ENCODE measurements around the gene SLC22A17. TPM values are rescaled to one million over a fixed set of nuclear protein-coding genes. Genes with fewer than 3 reads are reported as not detected.

The SLC22A17 gene
- total and polyA plus RNA-seq, 9 of the 15 experiments (the other 6 are each of a cell fraction or from before 2014, with no cell fraction given): 0.07 to 0.09 TPM; not detected in 7

DNA sequence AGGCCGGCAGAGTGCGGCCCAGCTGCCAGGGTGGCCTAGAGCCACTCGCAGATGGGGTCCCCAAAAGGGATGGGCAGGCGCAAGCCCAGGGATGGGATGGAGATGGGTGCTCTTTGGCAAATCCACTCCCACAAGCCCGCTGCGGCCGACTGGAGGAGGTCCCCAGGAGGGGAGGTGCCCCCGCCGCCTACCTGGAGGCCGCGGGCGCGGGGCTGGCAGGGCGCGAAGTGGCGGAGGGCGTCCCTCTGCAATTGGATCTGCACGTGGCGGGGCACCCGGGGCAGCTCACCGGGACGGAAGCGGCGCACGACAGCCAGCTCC, 50.8 kb downstream of the SLC22A17 start (continued):
- 0 out of 2 replicates have a peak, but pooled peaks have one; percentile 33 for TF ChIP-seq CAMTA2 (CRISPR knock-in tag; conservative IDR thresholded peaks at IDR 0.05)
- peak; percentile 25; the same call in 1 of the 2 replicates for TF ChIP-seq HDAC2 (IDR thresholded peaks at IDR 0.05)
- no peak for TF ChIP-seq MXD1 (CRISPR knock-in tag; IDR thresholded peaks at IDR 0.05; ENCODE audit: borderline replicate concordance, poor library complexity, severe bottlenecking)
- no peak for TF ChIP-seq ZNF134 (CRISPR knock-in tag; conservative IDR thresholded peaks at IDR 0.05)
- no peak for TF ChIP-seq RAD21 (CRISPR knock-in tag; conservative IDR thresholded peaks at IDR 0.05 in 1 of 2, IDR thresholded peaks at IDR 0.05 in 1 of 2)
- peak; percentile 88 for TF ChIP-seq FIP1L1 (IDR thresholded peaks at IDR 0.05; ENCODE audit: low read depth, low read length, poor library complexity, severe bottlenecking)
- peak; percentile 2 for TF ChIP-seq HNRNPK (IDR thresholded peaks at IDR 0.05; ENCODE audit: low read depth, low read length, poor library complexity, severe bottlenecking)
- no peak for TF ChIP-seq PRMT5 (CRISPR knock-in tag; IDR thresholded peaks at IDR 0.05)
- TF ChIP-seq HDAC1 (IDR thresholded peaks at IDR 0.05): peak in 1 of 2 experiments; percentile 79; a peak in 2 of 4 replicates
- peak; percentile 7; the same call in 1 of the 2 replicates for TF ChIP-seq TFAP4 (CRISPR knock-in tag; IDR thresholded peaks at IDR 0.05; ENCODE audit: borderline replicate concordance)
- TF ChIP-seq KLF10 (CRISPR knock-in tag; IDR thresholded peaks at IDR 0.05): no peak
- TF ChIP-seq DACH1 (IDR thresholded peaks at IDR 0.05; ENCODE audit: partially characterized antibody): peak; percentile 22
- TF ChIP-seq FOSL1 (tag; conservative IDR thresholded peaks at IDR 0.05): peak; percentile 16; the same call in 1 of the 2 replicates
- no peak for TF ChIP-seq TEAD4 (IDR thresholded peaks at IDR 0.05; ENCODE audit: low read length)
- peak; percentile 4; the same call in 1 of the 2 replicates for TF ChIP-seq TEAD4 (CRISPR knock-in tag; IDR thresholded peaks at IDR 0.05; ENCODE audit: borderline replicate concordance)
- no peak for TF ChIP-seq RBM39 (optimal IDR thresholded peaks at IDR 0.05; ENCODE audit: low read depth, low read length)
- TF ChIP-seq, protein P1, sequence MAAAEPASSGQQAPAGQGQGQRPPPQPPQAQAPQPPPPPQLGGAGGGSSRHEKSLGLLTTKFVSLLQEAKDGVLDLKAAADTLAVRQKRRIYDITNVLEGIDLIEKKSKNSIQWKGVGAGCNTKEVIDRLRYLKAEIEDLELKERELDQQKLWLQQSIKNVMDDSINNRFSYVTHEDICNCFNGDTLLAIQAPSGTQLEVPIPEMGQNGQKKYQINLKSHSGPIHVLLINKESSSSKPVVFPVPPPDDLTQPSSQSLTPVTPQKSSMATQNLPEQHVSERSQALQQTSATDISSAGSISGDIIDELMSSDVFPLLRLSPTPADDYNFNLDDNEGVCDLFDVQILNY (CRISPR knock-in tag; IDR thresholded peaks at IDR 0.05): peak; percentile 68; the same call in 1 of the 2 replicates
- TF ChIP-seq ZNF589 (CRISPR knock-in tag; IDR thresholded peaks at IDR 0.05; ENCODE audit: low read depth): peak; percentile 18; the same call in 1 of the 2 replicates
- no peak for TF ChIP-seq ZBTB11 (CRISPR knock-in tag; IDR thresholded peaks at IDR 0.05)
- no peak for TF ChIP-seq XRCC3 (IDR thresholded peaks at IDR 0.05)
